Measurements from ENCODE around the gene ITGA3. TPM values are rescaled to one million over a fixed set of nuclear protein-coding genes. Genes with fewer than 3 reads are reported as not detected.

ITGA3 gene
- total and polyA plus RNA-seq, 2 of the 13 experiments (the other 11 are each of a cell fraction or from before 2014, with no cell fraction given), result 0.48 to 0.69 TPM

DNA sequence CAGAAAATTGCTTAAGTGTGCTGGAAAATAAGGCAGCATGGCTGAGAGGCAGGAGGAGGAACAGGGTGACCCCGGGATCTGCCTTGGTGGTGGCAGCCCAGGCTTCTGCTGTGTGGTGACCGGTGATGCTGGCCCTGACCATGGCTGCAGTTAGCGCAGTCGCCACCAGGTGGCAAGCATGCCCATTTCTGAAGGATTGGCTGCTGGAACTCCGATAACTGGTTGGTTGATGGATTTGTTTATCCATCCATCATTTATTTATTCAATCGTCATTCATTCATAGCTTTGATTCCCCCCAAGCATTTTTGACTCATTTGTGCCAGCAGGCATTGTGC is 29.1 kb upstream of the ITGA3 start (continued):
- TF ChIP-seq, protein P1, sequence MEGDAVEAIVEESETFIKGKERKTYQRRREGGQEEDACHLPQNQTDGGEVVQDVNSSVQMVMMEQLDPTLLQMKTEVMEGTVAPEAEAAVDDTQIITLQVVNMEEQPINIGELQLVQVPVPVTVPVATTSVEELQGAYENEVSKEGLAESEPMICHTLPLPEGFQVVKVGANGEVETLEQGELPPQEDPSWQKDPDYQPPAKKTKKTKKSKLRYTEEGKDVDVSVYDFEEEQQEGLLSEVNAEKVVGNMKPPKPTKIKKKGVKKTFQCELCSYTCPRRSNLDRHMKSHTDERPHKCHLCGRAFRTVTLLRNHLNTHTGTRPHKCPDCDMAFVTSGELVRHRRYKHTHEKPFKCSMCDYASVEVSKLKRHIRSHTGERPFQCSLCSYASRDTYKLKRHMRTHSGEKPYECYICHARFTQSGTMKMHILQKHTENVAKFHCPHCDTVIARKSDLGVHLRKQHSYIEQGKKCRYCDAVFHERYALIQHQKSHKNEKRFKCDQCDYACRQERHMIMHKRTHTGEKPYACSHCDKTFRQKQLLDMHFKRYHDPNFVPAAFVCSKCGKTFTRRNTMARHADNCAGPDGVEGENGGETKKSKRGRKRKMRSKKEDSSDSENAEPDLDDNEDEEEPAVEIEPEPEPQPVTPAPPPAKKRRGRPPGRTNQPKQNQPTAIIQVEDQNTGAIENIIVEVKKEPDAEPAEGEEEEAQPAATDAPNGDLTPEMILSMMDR (CRISPR knock-in tag; IDR thresholded peaks at IDR 0.05), result peak; percentile 92
- TF ChIP-seq SNAPC2 (CRISPR knock-in tag; IDR thresholded peaks at IDR 0.05), result no peak
- TF ChIP-seq, protein P2, sequence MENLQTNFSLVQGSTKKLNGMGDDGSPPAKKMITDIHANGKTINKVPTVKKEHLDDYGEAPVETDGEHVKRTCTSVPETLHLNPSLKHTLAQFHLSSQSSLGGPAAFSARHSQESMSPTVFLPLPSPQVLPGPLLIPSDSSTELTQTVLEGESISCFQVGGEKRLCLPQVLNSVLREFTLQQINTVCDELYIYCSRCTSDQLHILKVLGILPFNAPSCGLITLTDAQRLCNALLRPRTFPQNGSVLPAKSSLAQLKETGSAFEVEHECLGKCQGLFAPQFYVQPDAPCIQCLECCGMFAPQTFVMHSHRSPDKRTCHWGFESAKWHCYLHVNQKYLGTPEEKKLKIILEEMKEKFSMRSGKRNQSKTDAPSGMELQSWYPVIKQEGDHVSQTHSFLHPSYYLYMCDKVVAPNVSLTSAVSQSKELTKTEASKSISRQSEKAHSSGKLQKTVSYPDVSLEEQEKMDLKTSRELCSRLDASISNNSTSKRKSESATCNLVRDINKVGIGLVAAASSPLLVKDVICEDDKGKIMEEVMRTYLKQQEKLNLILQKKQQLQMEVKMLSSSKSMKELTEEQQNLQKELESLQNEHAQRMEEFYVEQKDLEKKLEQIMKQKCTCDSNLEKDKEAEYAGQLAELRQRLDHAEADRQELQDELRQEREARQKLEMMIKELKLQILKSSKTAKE (CRISPR knock-in tag; IDR thresholded peaks at IDR 0.05; ENCODE audit: borderline replicate concordance), result no peak
- TF ChIP-seq RAD21 (CRISPR knock-in tag; IDR thresholded peaks at IDR 0.05), result peak; percentile 84
- TF ChIP-seq MAFF (IDR thresholded peaks at IDR 0.05; ENCODE audit: low read depth, low read length), result no peak
- TF ChIP-seq RELA (CRISPR knock-in tag; IDR thresholded peaks at IDR 0.05), result no peak
- no peak for TF ChIP-seq TCF7L2 (IDR thresholded peaks at IDR 0.05; ENCODE audit: low read depth, low read length)
- no peak for TF ChIP-seq MED1 (CRISPR knock-in tag; IDR thresholded peaks at IDR 0.05)
- TF ChIP-seq NFYC (CRISPR knock-in tag; IDR thresholded peaks at IDR 0.05), result peak; percentile 26; the same call in 1 of the 2 replicates
- TF ChIP-seq NCOR1 (IDR thresholded peaks at IDR 0.05; ENCODE audit: borderline replicate concordance, low read length), result no peak
- no peak for TF ChIP-seq MYNN (CRISPR knock-in tag; IDR thresholded peaks at IDR 0.05; ENCODE audit: low read depth)
- TF ChIP-seq, protein P3, sequence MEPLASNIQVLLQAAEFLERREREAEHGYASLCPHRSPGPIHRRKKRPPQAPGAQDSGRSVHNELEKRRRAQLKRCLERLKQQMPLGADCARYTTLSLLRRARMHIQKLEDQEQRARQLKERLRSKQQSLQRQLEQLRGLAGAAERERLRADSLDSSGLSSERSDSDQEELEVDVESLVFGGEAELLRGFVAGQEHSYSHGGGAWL (CRISPR knock-in tag; IDR thresholded peaks at IDR 0.05), result no peak
- no peak for TF ChIP-seq ZNF713 (CRISPR knock-in tag; IDR thresholded peaks at IDR 0.05)
- TF ChIP-seq, protein P4, sequence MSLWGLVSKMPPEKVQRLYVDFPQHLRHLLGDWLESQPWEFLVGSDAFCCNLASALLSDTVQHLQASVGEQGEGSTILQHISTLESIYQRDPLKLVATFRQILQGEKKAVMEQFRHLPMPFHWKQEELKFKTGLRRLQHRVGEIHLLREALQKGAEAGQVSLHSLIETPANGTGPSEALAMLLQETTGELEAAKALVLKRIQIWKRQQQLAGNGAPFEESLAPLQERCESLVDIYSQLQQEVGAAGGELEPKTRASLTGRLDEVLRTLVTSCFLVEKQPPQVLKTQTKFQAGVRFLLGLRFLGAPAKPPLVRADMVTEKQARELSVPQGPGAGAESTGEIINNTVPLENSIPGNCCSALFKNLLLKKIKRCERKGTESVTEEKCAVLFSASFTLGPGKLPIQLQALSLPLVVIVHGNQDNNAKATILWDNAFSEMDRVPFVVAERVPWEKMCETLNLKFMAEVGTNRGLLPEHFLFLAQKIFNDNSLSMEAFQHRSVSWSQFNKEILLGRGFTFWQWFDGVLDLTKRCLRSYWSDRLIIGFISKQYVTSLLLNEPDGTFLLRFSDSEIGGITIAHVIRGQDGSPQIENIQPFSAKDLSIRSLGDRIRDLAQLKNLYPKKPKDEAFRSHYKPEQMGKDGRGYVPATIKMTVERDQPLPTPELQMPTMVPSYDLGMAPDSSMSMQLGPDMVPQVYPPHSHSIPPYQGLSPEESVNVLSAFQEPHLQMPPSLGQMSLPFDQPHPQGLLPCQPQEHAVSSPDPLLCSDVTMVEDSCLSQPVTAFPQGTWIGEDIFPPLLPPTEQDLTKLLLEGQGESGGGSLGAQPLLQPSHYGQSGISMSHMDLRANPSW (CRISPR knock-in tag; IDR thresholded peaks at IDR 0.05; ENCODE audit: borderline replicate concordance), result no peak
- TF ChIP-seq CBX1 (IDR thresholded peaks at IDR 0.05; ENCODE audit: low read depth), result no peak
- peak; percentile 48; the same call in 1 of the 2 replicates for TF ChIP-seq SALL1 (CRISPR knock-in tag; IDR thresholded peaks at IDR 0.05)
- TF ChIP-seq RAD51 (IDR thresholded peaks at IDR 0.05; ENCODE audit: borderline replicate concordance), result no peak
- TF ChIP-seq JDP2 (CRISPR knock-in tag; IDR thresholded peaks at IDR 0.05; ENCODE audit: borderline replicate concordance), result no peak
- TF ChIP-seq HOXA3 (CRISPR knock-in tag; IDR thresholded peaks at IDR 0.05), result no peak
- no peak for TF ChIP-seq NR2F6 (IDR thresholded peaks at IDR 0.05)
- TF ChIP-seq NR2F6 (CRISPR knock-in tag; IDR thresholded peaks at IDR 0.05), result 0 out of 2 replicates have a peak, but pooled peaks have one; percentile 17
- no peak for TF ChIP-seq MAZ (IDR thresholded peaks at IDR 0.05; ENCODE audit: borderline replicate concordance, low read depth, low read length)
- no peak for TF ChIP-seq MAZ (CRISPR knock-in tag; IDR thresholded peaks at IDR 0.05; ENCODE audit: low read depth)
- no peak for TF ChIP-seq ZNF670 (CRISPR knock-in tag; IDR thresholded peaks at IDR 0.05; ENCODE audit: borderline replicate concordance)
- no peak for TF ChIP-seq PAWR (CRISPR knock-in tag; IDR thresholded peaks at IDR 0.05; ENCODE audit: borderline replicate concordance)
